Measurements from ENCODE around the gene CLDN3.
"Not testable (repeated sequence)": the region's sequence is repeated elsewhere in the genome, so short reads cannot be mapped to it uniquely, and the experiment has no call there.

CLDN3 gene

DNA sequence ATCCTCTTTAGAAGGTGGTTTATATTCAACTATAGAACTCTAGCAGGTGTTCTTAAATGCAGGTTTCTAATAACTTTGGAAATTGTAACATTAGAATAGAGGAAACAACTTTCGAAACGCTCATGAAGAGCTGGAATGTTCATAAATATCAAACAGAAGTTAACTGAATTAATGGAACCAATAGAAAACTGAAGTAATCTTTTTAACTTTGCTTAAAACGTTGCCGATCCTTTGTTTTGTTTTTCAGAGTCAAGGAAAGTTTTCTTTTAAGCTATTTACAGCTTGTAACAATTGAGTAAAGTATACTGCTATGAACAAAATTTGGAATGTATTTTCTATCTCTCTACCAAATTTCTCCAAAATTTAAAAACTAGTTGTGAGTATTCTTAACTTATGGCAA lies 19.0 kb upstream of the CLDN3 start:
- ChIA-PET POLR2A (no interaction called here), CTCF (no interaction called here)
- DNase-seq (ENCODE audit: extremely low spot score) = no peak
- TF ChIP-seq, protein P1, sequence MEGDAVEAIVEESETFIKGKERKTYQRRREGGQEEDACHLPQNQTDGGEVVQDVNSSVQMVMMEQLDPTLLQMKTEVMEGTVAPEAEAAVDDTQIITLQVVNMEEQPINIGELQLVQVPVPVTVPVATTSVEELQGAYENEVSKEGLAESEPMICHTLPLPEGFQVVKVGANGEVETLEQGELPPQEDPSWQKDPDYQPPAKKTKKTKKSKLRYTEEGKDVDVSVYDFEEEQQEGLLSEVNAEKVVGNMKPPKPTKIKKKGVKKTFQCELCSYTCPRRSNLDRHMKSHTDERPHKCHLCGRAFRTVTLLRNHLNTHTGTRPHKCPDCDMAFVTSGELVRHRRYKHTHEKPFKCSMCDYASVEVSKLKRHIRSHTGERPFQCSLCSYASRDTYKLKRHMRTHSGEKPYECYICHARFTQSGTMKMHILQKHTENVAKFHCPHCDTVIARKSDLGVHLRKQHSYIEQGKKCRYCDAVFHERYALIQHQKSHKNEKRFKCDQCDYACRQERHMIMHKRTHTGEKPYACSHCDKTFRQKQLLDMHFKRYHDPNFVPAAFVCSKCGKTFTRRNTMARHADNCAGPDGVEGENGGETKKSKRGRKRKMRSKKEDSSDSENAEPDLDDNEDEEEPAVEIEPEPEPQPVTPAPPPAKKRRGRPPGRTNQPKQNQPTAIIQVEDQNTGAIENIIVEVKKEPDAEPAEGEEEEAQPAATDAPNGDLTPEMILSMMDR (IDR thresholded peaks at IDR 0.05; ENCODE audit: control extremely low read depth, extremely low read depth, low read depth, missing control alignments) = no peak

DNA sequence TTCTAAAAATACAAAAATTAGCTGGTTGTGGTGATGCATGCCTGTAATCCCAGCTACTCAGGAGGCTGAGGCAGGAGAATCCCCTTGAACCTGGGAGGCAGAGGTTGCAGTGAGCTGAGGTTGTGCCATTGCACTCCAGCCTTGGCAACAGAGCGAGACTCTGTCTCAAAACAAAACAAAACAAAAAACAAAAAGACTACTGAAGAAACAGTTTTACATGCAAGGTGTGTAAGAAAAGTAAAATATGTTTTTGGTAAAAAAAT lies 17.6 kb upstream of the CLDN3 start:
- DNase-seq (ENCODE audit: extremely low spot score); POLR2A ChIA-PET; CTCF ChIA-PET: not testable (repeated sequence)

DNA sequence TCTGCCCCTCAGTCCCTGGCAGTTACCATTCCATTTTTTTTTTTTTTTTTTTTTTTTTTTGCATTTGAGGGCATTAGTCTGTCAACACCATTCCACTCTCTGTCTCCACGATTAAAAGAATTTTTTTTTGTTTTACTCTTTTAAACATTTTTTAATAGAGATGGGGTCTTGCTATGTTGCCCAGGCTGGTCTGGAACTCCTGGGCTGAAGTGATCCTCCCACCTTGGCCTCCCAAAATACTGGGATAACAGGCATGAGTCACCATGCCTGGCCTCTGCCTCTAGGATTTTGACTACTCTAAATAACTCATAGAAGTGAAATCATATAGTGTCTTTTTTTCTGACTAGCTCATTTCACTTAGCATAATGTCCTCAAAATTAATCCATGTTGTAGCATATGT lies 16.5 kb upstream of the CLDN3 start:
- CTCF ChIA-PET = no interaction called here
- TF ChIP-seq, protein P1 (IDR thresholded peaks at IDR 0.05; ENCODE audit: control extremely low read depth, extremely low read depth, low read depth, missing control alignments) = no peak
- no peak for DNase-seq (ENCODE audit: extremely low spot score)
- POLR2A ChIA-PET = no interaction called here

DNA sequence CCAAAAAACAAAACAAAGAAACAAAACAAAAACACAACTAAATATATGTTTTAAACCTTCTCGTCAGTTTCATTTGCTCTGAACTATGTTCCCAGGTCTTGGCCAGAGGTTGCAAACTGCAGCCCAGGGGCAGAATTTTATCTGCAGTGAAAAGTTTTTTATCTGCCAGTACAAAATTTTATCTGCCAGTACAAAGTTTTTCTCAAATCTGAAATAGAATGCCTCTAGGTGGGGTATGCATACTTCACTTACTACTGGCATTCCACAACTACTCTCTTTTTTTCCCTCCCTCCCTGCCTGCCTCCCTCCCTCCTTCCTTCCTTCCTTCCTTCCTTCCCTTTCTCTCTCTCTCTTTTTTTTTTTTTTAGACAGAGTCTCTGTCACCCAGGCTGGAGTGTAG lies 9.4 kb upstream of the CLDN3 start:
- TF ChIP-seq, protein P1 (IDR thresholded peaks at IDR 0.05; ENCODE audit: control extremely low read depth, extremely low read depth, low read depth, missing control alignments) = no peak
- DNase-seq (ENCODE audit: extremely low spot score) = no peak
- ChIA-PET CTCF (no interaction called here), POLR2A (no interaction called here)

DNA sequence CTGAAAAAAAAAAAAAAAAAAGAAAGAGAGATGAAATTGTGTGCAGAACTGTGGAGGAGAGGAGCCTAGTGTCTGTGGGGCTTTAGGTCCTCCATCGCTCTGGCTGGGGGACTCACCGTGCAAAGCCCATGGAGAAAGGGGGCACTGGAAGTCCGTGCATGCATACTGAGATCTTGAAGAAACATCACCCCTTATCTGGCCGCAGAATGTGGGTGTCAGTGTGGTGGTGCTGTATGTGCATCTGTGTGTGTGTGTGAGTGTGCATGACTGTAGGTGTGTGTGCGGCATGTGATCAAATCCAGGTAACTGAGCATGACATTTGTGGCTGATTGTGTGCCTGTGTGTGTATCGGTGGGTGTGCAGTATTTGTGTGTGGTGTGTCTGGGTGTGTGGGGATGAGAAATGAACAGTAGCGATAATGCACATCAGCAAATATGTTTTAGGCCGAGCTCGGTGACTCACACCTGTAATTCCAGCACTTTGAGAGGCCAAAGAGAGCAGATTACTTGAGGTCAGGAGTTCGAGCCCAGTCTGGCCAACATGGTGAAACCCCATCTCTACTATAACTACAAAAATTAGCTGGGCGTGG lies 8.8 kb upstream of the CLDN3 start:
- ChIA-PET CTCF (no interaction called here), POLR2A (interaction anchor here (0.6 kb wide), 1 partner anchor 232 kb away, joined by 3 read pairs; no protein-coding TSS in a partner anchor)
- DNase-seq (ENCODE audit: extremely low spot score) = no peak
- TF ChIP-seq, protein P1 (IDR thresholded peaks at IDR 0.05; ENCODE audit: control extremely low read depth, extremely low read depth, low read depth, missing control alignments) = no peak

DNA sequence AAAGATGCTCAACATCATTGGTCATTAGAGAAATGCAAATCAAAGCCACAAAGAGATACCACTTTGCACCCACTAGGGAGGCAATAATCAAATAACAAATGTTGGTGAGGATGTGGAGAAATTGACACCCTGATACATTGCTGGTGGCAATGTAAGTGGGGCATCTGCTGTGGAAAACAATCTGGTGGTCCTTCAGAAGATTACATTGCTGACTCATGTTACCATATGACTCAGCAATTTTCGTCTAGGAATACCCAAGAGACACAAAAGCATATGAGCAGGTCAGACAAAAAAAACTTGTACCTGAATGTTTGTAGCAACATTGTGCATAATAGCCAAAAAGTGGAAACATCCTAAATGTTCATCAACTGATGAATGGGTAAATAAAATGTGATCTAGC lies 4.9 kb upstream of the CLDN3 start:
- ChIA-PET CTCF (no interaction called here), POLR2A (no interaction called here)
- no peak for DNase-seq (ENCODE audit: extremely low spot score)
- TF ChIP-seq, protein P1 (IDR thresholded peaks at IDR 0.05; ENCODE audit: control extremely low read depth, extremely low read depth, low read depth, missing control alignments) = no peak

DNA sequence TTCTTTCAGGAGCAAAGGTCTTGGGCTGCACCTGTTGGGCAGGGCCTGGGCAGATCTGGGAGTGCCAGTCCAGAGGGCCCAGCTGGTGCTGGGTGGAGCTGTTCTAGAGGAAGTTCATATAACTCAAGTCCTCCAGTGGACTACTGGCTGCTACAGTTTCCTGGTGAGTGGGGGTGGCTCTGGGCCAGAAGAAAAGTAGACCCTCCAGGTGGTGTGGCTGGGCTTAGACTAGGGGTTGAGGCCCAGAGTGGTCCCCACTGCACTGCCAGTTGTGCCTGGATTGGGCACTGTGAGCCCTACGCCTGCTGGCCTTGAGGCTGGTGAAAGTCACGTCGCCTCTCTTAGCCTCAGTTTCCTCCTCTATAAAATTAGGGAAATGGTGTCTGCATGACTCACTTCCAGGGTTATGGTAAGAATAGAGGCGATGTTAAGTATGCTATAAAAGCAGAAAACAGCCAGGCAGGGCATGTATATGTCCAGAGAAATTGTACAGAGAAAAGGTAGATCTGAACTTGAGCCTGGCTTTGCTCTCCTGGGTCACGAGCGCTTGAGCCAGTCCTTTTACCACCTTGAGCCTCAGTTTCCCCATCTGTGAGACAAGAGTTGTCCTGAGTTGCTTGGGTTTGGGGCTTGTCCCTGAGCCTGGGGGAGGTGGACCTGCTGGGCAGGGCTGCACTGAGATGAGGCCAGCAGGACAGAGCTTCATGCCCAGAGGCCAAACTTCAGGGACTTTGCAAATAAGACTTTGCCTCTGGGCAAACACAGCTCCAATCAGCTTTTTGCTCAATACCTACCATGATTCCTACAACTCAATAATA lies 3.8 kb upstream of the CLDN3 start:
- DNase-seq (ENCODE audit: extremely low spot score) = no peak
- TF ChIP-seq, protein P1 (IDR thresholded peaks at IDR 0.05; ENCODE audit: control extremely low read depth, extremely low read depth, low read depth, missing control alignments) = no peak
- CTCF ChIA-PET = no interaction called here
- POLR2A ChIA-PET = no interaction called here
